HEK293 (cell line): ENCODE results near the gene TSEN54.

ENCODE experiments used
- CTCF ChIA-PET: fragments of 350-600 bp; formaldehyde crosslinking; extraction: SDS; loops from one replicate; lab custom pipeline; 2021; ENCODE audit warnings: antibody characterized with exemption; lab: Yijun Ruan, JAX
- POLR2A ChIA-PET: fragments of 300-600 bp; formaldehyde crosslinking; extraction: SDS; loops from one replicate; lab custom pipeline; 2020; ENCODE audit warnings: antibody characterized with exemption, inconsistent platforms; lab: Yijun Ruan, JAX
- H3K27ac ChIP-seq: fragments of 200-500 bp; sonication (Bioruptor generic); 2 replicates; pipeline ENCODE4 v1.5.1; 2014; ENCODE audit warnings: low read depth, low read length, control low read depth, inconsistent platforms; ENCODE audit errors: extremely low read depth
- H3K36me3 ChIP-seq, 2 experiments: fragments of 200-500 bp in 1 of 2; sonication (Bioruptor generic) in 1 of 2; 1 replicate in 1 of 2; 2 replicates in 1 of 2; pipeline ENCODE4 v1.5.1; 2014 to 2017; ENCODE audit warnings: inconsistent platforms in 2 of 2, low read length in 2 of 2; ENCODE audit not compliant: control insufficient read depth in 2 of 2, insufficient read depth in 1 of 2
- H3K4me1 ChIP-seq: fragments of 200-500 bp; sonication (Bioruptor generic); 2 replicates; pipeline ENCODE4 v1.5.1; 2014; ENCODE audit warnings: mild to moderate bottlenecking, low read length, inconsistent platforms; ENCODE audit not compliant: control insufficient read depth, insufficient read depth
- H3K4me3 ChIP-seq: 2 replicates; pipeline ENCODE4 v1.5.1; 2011; ENCODE audit warnings: low read depth, mild to moderate bottlenecking, control low read depth, low read length, moderate library complexity
- H3K9me3 ChIP-seq: fragments of 200-500 bp; sonication (Bioruptor generic); 2 replicates; pipeline ENCODE4 v1.5.1; 2014; ENCODE audit warnings: low read depth, low read length, inconsistent platforms; ENCODE audit not compliant: control insufficient read depth, insufficient read depth
- SALL2 ChIP-seq: fragments of 450-650 bp; formaldehyde crosslinking; IDR thresholded peaks from 2 replicates; pipeline ENCODE4 v1.5.0; 2017; ENCODE audit warnings: missing biosample characterization, mild to moderate bottlenecking, missing genetic modification characterization, borderline replicate concordance
- ZBTB20 ChIP-seq: fragments of 450-650 bp; formaldehyde crosslinking; IDR thresholded peaks from 2 replicates; pipeline ENCODE4 v1.5.1; 2016; ENCODE audit warnings: missing biosample characterization, missing genetic modification characterization
- ZFP69B ChIP-seq: fragments of 450-650 bp; formaldehyde crosslinking; IDR thresholded peaks from 2 replicates; pipeline ENCODE4 v1.5.1; 2016; ENCODE audit warnings: missing biosample characterization, missing genetic modification characterization
- ZNF140 ChIP-seq: fragments of 450-650 bp; formaldehyde crosslinking; IDR thresholded peaks from 2 replicates; pipeline ENCODE4 v1.5.1; 2016; ENCODE audit warnings: missing biosample characterization, missing genetic modification characterization
- ZNF202 ChIP-seq: fragments of 450-650 bp; formaldehyde crosslinking; IDR thresholded peaks from 2 replicates; pipeline ENCODE4 v1.5.1; 2016; ENCODE audit warnings: missing biosample characterization, missing genetic modification characterization, borderline replicate concordance
- ZNF214 ChIP-seq: fragments of 450-650 bp; formaldehyde crosslinking; IDR thresholded peaks from 2 replicates; pipeline ENCODE4 v1.5.1; 2017; ENCODE audit warnings: missing biosample characterization, mild to moderate bottlenecking, missing genetic modification characterization, borderline replicate concordance
- ZNF341 ChIP-seq: fragments of 450-650 bp; formaldehyde crosslinking; IDR thresholded peaks from 2 replicates; pipeline ENCODE4; 2016; ENCODE audit warnings: low read depth, missing biosample characterization, missing genetic modification characterization
- ZNF394 ChIP-seq: fragments of 450-650 bp; formaldehyde crosslinking; IDR thresholded peaks from 2 replicates; pipeline ENCODE4 v1.5.1; 2016; ENCODE audit warnings: missing biosample characterization, missing genetic modification characterization, mild to moderate bottlenecking, moderate library complexity, borderline replicate concordance
- ZNF600 ChIP-seq: fragments of 450-650 bp; formaldehyde crosslinking; IDR thresholded peaks from 2 replicates; pipeline ENCODE4 v1.5.1; 2016; ENCODE audit warnings: missing biosample characterization, missing genetic modification characterization
- ZNF621 ChIP-seq: fragments of 450-650 bp; formaldehyde crosslinking; IDR thresholded peaks from 2 replicates; pipeline ENCODE4 v1.5.1; 2017; ENCODE audit warnings: missing biosample characterization, missing genetic modification characterization
- ZNF670 ChIP-seq: fragments of 450-650 bp; formaldehyde crosslinking; IDR thresholded peaks from 2 replicates; pipeline ENCODE4 v1.5.1; 2016; ENCODE audit warnings: missing biosample characterization, missing genetic modification characterization, low read depth
- ZNF830 ChIP-seq: fragments of 450-650 bp; IDR thresholded peaks from 2 replicates; pipeline ENCODE4 v1.5.0; 2018; ENCODE audit warnings: missing biosample characterization, missing genetic modification characterization, low read depth, mild to moderate bottlenecking, moderate library complexity
- TF ChIP-seq, protein P1 (sequence below): fragments of 450-650 bp; formaldehyde crosslinking; conservative IDR thresholded peaks from 2 replicates; pipeline ENCODE4 v1.5.1; 2016; ENCODE audit warnings: low read depth, missing biosample characterization, missing genetic modification characterization
- TF ChIP-seq, protein P2 (sequence below): fragments of 450-650 bp; formaldehyde crosslinking; IDR thresholded peaks from 2 replicates; pipeline ENCODE4 v1.5.1; 2016; ENCODE audit warnings: missing biosample characterization, missing genetic modification characterization
- TF ChIP-seq, protein P3 (sequence below): fragments of 450-650 bp; formaldehyde crosslinking; IDR thresholded peaks from 2 replicates; pipeline ENCODE4 v1.5.1; 2016; ENCODE audit warnings: missing biosample characterization, missing genetic modification characterization
- TF ChIP-seq, protein P4 (sequence below): fragments of 450-650 bp; formaldehyde crosslinking; IDR thresholded peaks from 2 replicates; pipeline ENCODE4 v1.5.1; 2017; ENCODE audit warnings: missing biosample characterization, mild to moderate bottlenecking, missing genetic modification characterization, moderate library complexity
- TF ChIP-seq, protein P5 (sequence below): fragments of 450-650 bp; formaldehyde crosslinking; IDR thresholded peaks from 2 replicates; pipeline ENCODE4 v1.5.1; 2017; ENCODE audit warnings: missing biosample characterization, missing genetic modification characterization
- TF ChIP-seq, protein P6 (sequence below): fragments of 450-650 bp; formaldehyde crosslinking; IDR thresholded peaks from 2 replicates; pipeline ENCODE4 v1.5.1; 2016; ENCODE audit warnings: missing biosample characterization, missing genetic modification characterization

The TSEN54 gene

DNA sequence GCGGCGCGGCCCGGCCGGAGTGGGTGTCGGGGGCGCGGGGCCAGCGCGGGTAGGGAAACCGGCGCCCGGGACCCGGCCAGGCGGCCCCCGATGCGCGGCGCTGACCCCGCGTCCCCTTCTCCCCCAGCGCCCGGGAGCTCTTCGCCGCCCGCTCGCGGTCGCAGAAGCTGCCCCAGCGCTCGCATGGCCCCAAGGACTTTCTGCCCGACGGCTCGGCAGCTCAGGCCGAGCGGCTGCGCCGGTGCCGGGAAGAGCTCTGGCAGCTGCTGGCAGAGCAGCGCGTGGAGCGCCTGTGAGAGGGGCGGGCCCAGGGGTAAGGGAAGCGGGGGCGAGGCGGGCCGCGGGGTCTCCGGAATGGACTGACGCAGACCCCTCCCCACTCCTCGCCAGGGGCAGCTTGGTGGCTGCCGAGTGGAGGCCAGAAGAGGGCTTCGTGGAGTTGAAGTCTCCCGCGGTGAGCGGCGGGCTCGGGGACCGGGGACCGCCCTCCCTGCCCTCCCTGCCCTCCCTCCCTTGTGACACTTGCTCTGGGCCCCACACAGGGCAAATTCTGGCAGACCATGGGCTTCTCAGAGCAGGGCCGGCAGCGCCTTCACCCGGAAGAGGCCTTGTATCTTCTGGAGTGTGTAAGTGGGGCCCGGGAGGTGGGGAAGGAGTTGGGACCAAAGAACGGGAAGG lies 430 bp downstream of the TSEN54 start (continued):
- TF ChIP-seq, protein P1, sequence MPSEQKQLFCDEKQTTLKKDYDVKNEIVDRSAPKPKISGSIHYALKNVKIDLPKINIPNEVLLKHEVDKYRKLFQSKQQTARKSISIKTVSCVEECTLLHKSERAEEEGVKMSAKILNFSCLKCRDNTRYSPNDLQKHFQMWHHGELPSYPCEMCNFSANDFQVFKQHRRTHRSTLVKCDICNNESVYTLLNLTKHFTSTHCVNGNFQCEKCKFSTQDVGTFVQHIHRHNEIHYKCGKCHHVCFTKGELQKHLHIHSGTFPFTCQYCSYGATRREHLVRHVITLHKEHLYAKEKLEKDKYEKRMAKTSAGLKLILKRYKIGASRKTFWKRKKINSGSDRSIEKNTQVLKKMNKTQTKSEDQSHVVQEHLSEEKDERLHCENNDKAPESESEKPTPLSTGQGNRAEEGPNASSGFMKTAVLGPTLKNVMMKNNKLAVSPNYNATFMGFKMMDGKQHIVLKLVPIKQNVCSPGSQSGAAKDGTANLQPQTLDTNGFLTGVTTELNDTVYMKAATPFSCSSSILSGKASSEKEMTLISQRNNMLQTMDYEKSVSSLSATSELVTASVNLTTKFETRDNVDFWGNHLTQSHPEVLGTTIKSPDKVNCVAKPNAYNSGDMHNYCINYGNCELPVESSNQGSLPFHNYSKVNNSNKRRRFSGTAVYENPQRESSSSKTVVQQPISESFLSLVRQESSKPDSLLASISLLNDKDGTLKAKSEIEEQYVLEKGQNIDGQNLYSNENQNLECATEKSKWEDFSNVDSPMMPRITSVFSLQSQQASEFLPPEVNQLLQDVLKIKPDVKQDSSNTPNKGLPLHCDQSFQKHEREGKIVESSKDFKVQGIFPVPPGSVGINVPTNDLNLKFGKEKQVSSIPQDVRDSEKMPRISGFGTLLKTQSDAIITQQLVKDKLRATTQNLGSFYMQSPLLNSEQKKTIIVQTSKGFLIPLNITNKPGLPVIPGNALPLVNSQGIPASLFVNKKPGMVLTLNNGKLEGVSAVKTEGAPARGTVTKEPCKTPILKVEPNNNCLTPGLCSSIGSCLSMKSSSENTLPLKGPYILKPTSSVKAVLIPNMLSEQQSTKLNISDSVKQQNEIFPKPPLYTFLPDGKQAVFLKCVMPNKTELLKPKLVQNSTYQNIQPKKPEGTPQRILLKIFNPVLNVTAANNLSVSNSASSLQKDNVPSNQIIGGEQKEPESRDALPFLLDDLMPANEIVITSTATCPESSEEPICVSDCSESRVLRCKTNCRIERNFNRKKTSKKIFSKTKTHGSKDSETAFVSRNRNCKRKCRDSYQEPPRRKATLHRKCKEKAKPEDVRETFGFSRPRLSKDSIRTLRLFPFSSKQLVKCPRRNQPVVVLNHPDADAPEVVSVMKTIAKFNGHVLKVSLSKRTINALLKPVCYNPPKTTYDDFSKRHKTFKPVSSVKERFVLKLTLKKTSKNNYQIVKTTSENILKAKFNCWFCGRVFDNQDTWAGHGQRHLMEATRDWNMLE (tag by site-specific recombination) = no peak
- TF ChIP-seq ZNF670 (tag by site-specific recombination) = no peak
- TF ChIP-seq ZNF830 (tag by site-specific recombination) = no peak

DNA sequence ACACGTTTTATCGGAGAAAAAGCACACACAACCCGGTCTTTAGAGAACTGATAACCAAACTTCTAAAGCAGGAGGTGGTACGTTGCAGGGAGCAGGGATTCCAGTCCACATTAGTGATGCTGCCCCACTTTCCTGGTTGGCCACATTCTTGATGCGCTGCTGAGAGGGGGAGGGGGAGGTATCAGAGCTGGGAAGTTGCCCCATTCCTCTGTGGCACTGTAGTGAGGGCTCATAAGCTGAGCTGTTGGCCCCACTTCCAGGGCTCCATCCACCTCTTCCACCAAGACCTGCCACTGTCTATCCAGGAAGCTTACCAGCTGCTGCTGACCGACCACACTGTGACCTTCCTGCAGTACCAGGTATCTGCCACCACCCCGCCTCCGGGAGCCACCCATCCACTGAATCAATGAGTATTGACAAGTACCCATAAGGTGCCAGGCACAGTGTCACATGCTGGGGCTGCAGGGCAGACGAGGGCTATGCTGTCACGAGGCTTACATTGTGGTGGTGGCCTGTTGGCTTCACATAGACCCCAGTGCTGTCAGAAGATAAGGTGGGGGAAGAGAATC lies 1.1 kb downstream of the TSEN54 start:
- peak overlapping the region; percentile 87 for H3K4me3 ChIP-seq
- ChIA-PET POLR2A (interaction anchor here (0.7 to 1.7 kb wide), 5 partner anchors 7 to 644 kb away, joined by 3 to 35 read pairs (median 5); partner anchors contain the start of genes FDXR, LLGL2, RECQL5 and SAP30BP), CTCF (interaction anchor here (0.6 to 3.3 kb wide), 9 partner anchors 13 to 105 kb away, joined by 3 to 20 read pairs (median 3); no protein-coding TSS in a partner anchor)
- H3K27ac ChIP-seq = no peak overlapping the region
- no peaks in the 10 kb centered on the region for H3K9me3 ChIP-seq
- peaks cover 22 to 54% of the 10 kb centered on the region in 2 experiments; a peak in 2 of 3 replicates for H3K36me3 ChIP-seq
- no peaks in the 10 kb centered on the region for H3K4me1 ChIP-seq
- TF ChIP-seq, protein P2, sequence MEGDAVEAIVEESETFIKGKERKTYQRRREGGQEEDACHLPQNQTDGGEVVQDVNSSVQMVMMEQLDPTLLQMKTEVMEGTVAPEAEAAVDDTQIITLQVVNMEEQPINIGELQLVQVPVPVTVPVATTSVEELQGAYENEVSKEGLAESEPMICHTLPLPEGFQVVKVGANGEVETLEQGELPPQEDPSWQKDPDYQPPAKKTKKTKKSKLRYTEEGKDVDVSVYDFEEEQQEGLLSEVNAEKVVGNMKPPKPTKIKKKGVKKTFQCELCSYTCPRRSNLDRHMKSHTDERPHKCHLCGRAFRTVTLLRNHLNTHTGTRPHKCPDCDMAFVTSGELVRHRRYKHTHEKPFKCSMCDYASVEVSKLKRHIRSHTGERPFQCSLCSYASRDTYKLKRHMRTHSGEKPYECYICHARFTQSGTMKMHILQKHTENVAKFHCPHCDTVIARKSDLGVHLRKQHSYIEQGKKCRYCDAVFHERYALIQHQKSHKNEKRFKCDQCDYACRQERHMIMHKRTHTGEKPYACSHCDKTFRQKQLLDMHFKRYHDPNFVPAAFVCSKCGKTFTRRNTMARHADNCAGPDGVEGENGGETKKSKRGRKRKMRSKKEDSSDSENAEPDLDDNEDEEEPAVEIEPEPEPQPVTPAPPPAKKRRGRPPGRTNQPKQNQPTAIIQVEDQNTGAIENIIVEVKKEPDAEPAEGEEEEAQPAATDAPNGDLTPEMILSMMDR = peak; percentile 30; the same call in 1 of the 2 replicates
- TF ChIP-seq ZNF621 (tag by site-specific recombination) = no peak
- TF ChIP-seq, protein P3, sequence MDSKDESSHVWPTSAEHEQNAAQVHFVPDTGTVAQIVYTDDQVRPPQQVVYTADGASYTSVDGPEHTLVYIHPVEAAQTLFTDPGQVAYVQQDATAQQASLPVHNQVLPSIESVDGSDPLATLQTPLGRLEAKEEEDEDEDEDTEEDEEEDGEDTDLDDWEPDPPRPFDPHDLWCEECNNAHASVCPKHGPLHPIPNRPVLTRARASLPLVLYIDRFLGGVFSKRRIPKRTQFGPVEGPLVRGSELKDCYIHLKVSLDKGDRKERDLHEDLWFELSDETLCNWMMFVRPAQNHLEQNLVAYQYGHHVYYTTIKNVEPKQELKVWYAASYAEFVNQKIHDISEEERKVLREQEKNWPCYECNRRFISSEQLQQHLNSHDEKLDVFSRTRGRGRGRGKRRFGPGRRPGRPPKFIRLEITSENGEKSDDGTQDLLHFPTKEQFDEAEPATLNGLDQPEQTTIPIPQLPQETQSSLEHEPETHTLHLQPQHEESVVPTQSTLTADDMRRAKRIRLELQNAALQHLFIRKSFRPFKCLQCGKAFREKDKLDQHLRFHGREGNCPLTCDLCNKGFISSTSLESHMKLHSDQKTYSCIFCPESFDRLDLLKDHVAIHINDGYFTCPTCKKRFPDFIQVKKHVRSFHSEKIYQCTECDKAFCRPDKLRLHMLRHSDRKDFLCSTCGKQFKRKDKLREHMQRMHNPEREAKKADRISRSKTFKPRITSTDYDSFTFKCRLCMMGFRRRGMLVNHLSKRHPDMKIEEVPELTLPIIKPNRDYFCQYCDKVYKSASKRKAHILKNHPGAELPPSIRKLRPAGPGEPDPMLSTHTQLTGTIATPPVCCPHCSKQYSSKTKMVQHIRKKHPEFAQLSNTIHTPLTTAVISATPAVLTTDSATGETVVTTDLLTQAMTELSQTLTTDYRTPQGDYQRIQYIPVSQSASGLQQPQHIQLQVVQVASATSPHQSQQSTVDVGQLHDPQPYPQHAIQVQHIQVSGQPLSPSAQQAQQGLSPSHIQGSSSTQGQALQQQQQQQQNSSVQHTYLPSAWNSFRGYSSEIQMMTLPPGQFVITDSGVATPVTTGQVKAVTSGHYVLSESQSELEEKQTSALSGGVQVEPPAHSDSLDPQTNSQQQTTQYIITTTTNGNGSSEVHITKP (tag by site-specific recombination) = no peak
- no peak for TF ChIP-seq SALL2 (tag by site-specific recombination)
- TF ChIP-seq ZBTB20 (tag by site-specific recombination) = peak; percentile 8; the same call in 1 of the 2 replicates
- TF ChIP-seq ZNF341 (tag by site-specific recombination) = peak; percentile 26; the same call in 1 of the 2 replicates
- TF ChIP-seq ZNF600 (tag by site-specific recombination) = 0 out of 2 replicates have a peak, but pooled peaks have one; percentile 3
- TF ChIP-seq ZNF202 (tag by site-specific recombination) = no peak
- no peak for TF ChIP-seq ZNF140 (tag by site-specific recombination)
- TF ChIP-seq, protein P4, sequence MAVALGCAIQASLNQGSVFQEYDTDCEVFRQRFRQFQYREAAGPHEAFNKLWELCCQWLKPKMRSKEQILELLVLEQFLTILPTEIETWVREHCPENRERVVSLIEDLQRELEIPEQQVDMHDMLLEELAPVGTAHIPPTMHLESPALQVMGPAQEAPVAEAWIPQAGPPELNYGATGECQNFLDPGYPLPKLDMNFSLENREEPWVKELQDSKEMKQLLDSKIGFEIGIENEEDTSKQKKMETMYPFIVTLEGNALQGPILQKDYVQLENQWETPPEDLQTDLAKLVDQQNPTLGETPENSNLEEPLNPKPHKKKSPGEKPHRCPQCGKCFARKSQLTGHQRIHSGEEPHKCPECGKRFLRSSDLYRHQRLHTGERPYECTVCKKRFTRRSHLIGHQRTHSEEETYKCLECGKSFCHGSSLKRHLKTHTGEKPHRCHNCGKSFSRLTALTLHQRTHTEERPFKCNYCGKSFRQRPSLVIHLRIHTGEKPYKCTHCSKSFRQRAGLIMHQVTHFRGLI = peak; percentile 82
- TF ChIP-seq, protein P5, sequence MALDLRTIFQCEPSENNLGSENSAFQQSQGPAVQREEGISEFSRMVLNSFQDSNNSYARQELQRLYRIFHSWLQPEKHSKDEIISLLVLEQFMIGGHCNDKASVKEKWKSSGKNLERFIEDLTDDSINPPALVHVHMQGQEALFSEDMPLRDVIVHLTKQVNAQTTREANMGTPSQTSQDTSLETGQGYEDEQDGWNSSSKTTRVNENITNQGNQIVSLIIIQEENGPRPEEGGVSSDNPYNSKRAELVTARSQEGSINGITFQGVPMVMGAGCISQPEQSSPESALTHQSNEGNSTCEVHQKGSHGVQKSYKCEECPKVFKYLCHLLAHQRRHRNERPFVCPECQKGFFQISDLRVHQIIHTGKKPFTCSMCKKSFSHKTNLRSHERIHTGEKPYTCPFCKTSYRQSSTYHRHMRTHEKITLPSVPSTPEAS (tag by site-specific recombination) = no peak
- TF ChIP-seq ZNF214 = no peak
- no peak for TF ChIP-seq ZNF394
- TF ChIP-seq ZFP69B (tag by site-specific recombination) = peak; percentile 10; the same call in 1 of the 2 replicates
- TF ChIP-seq, protein P6, sequence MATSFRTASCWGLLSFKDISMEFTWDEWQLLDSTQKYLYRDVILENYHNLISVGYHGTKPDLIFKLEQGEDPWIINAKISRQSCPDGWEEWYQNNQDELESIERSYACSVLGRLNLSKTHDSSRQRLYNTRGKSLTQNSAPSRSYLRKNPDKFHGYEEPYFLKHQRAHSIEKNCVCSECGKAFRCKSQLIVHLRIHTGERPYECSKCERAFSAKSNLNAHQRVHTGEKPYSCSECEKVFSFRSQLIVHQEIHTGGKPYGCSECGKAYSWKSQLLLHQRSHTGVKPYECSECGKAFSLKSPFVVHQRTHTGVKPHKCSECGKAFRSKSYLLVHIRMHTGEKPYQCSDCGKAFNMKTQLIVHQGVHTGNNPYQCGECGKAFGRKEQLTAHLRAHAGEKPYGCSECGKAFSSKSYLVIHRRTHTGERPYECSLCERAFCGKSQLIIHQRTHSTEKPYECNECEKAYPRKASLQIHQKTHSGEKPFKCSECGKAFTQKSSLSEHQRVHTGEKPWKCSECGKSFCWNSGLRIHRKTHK (tag by site-specific recombination) = no peak
